ENCODE results near the gene SLC25A53. TPM values are rescaled to one million over a fixed set of nuclear protein-coding genes. Genes with fewer than 3 reads are reported as not detected.

Gene SLC25A53
- total RNA-seq, 4 donors from 2014 or later: 13.3 to 25.7 (median 21.6) TPM

DNA sequence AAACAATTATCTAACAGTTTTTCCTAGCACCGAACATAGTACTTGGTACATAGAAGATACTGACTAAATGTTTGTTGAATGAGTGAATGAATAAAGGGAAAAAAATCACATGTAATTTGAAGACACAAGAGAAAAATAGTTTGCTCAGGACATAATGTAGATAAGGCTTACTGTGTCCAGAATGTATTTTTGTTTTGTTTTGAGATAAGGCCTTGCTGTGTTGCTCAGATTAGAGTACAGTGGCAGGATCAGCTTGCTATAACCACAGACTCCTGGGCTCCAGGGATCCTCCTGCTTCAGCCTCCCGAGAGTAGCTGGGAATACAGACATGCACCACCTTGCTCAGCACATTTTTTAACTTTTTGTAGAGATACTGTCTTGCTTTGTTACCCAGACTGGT is 16.0 kb upstream of the SLC25A53 start:
- no peak overlapping the region for H3K27ac ChIP-seq
- no peaks in the 10 kb centered on the region for H3K36me3 ChIP-seq
- H3K27me3 ChIP-seq: no peaks in the 10 kb centered on the region
- DNase-seq: no peak
- H3K9me3 ChIP-seq: no peaks in the 10 kb centered on the region
- no peak for TF ChIP-seq POLR2A (IDR thresholded peaks at IDR 0.05)
- TF ChIP-seq, protein P1, sequence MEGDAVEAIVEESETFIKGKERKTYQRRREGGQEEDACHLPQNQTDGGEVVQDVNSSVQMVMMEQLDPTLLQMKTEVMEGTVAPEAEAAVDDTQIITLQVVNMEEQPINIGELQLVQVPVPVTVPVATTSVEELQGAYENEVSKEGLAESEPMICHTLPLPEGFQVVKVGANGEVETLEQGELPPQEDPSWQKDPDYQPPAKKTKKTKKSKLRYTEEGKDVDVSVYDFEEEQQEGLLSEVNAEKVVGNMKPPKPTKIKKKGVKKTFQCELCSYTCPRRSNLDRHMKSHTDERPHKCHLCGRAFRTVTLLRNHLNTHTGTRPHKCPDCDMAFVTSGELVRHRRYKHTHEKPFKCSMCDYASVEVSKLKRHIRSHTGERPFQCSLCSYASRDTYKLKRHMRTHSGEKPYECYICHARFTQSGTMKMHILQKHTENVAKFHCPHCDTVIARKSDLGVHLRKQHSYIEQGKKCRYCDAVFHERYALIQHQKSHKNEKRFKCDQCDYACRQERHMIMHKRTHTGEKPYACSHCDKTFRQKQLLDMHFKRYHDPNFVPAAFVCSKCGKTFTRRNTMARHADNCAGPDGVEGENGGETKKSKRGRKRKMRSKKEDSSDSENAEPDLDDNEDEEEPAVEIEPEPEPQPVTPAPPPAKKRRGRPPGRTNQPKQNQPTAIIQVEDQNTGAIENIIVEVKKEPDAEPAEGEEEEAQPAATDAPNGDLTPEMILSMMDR (IDR thresholded peaks at IDR 0.05): no peak
- no peak overlapping the region for H3K4me3 ChIP-seq (replicated peaks in 1 of 3)
- 97% methylated on average over 2 of the region's 2 CpGs for WGBS, 2 donors
- intact Hi-C loops (cut with DNase I): no loop called here
- peaks cover 0 to 4% of the 10 kb centered on the region in 2 donors for H3K4me1 ChIP-seq

DNA sequence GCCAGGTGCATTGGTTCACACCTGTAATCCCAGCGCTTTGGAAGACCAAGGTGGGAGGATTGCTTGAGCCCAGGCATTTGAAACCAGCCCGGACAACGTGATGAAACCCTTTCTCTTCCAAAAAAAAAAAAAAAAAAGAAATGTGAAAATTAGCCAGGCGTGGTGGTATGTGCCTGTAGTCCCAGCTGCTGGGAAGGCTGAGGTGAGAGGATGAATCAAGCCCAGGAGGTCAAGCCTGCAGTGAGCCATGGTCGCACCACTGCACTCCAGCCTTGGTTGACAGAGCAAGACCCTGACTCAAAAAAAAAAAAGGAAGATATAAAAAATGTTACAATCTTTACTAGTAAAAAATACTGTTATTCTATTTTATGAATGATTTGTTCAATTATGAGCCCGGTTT is 15.3 kb upstream of the SLC25A53 start:
- Histone ChIP-seq H3K27ac (no peak overlapping the region), H3K36me3 (no peaks in the 10 kb centered on the region), H3K27me3 (no peaks in the 10 kb centered on the region), H3K4me3 (replicated peaks in 1 of 3) (no peak overlapping the region), H3K9me3 (no peaks in the 10 kb centered on the region), H3K4me1 (peaks cover 0 to 4% of the 10 kb centered on the region in 2 donors)
- TF ChIP-seq, protein P1 (IDR thresholded peaks at IDR 0.05): no peak
- TF ChIP-seq POLR2A (IDR thresholded peaks at IDR 0.05): no peak
- intact Hi-C loops (cut with DNase I): no loop called here
- DNase-seq: peak; percentile 28 to 30
- WGBS, 2 donors: 53 to 59% methylated on average over 6 of the region's 6 CpGs

DNA sequence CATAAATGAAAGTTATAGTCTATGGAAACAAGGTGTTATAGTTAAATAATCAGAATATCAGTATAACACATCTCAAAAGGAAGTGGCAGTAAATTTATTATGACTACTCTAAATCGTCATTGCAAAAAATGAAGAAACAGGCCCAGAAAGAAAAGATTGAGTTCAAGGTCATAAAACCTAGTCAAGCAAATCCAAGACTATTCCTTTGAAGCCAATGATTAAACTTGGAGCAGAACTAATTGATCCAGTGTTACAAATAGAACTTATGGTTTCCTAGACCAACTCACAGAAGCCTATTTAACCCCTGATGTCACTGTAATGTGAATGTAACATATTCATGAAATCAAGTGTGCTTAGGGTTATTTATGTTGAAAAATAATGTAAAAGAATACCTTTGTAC is 11.3 kb upstream of the SLC25A53 start:
- Histone ChIP-seq H3K4me1 (peaks cover 0 to 4% of the 10 kb centered on the region in 2 donors), H3K9me3 (no peaks in the 10 kb centered on the region), H3K27ac (no peak overlapping the region), H3K4me3 (replicated peaks in 1 of 3) (no peak overlapping the region), H3K36me3 (no peaks in the 10 kb centered on the region), H3K27me3 (no peaks in the 10 kb centered on the region)
- no peak for DNase-seq
- WGBS, 2 donors: 10 to 38% methylated on average over 1 of the region's 1 CpG
- TF ChIP-seq POLR2A (IDR thresholded peaks at IDR 0.05): no peak
- TF ChIP-seq, protein P1 (IDR thresholded peaks at IDR 0.05): no peak
- intact Hi-C loops (cut with DNase I): no loop called here

DNA sequence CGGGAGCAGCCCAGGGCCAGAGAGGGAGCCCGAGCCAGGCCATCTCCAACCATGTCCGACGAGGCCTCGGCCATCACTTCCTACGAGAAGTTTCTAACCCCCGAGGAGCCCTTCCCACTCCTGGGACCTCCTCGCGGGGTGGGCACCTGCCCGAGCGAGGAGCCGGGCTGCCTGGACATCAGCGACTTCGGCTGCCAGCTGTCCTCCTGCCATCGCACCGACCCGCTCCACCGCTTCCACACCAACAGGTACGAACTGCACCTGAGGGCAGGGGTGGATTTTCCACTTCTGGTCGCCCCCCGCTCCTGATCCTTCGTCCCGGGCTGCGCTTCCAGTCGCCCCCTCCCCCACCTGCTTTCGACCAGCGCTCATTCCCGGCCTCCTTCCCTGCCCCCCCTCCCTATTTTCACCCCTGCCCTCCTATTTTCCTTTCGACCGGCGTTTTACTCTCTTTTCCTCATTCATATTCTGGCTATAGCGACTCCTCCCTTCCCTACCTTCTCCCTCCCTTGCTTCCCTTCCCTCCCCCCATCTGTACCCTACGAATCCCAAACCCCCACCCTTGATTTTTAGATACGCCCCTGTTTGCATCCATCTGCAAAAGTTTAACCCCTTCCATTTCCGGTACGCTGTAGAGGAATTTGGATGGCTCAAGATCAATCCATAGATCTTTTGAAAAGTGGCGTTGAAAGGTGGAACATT is 10.1 kb upstream of the SLC25A53 start:
- Histone ChIP-seq H3K27me3 (no peaks in the 10 kb centered on the region), H3K9me3 (no peaks in the 10 kb centered on the region), H3K4me3 (replicated peaks in 1 of 3) (peak overlapping the region; percentile 42 to 69 (median 47)), H3K27ac (peak overlapping the region; percentile 57 to 75 (median 75)), H3K4me1 (peaks cover 0 to 4% of the 10 kb centered on the region in 2 donors), H3K36me3 (no peaks in the 10 kb centered on the region)
- TF ChIP-seq, protein P1 (IDR thresholded peaks at IDR 0.05): no peak
- TF ChIP-seq POLR2A (IDR thresholded peaks at IDR 0.05): no peak
- WGBS, 2 donors: 0 to 1% methylated on average over 13 to 25 of the region's 37 CpGs
- DNase-seq: no peak
- intact Hi-C loops (cut with DNase I): no loop called here

DNA sequence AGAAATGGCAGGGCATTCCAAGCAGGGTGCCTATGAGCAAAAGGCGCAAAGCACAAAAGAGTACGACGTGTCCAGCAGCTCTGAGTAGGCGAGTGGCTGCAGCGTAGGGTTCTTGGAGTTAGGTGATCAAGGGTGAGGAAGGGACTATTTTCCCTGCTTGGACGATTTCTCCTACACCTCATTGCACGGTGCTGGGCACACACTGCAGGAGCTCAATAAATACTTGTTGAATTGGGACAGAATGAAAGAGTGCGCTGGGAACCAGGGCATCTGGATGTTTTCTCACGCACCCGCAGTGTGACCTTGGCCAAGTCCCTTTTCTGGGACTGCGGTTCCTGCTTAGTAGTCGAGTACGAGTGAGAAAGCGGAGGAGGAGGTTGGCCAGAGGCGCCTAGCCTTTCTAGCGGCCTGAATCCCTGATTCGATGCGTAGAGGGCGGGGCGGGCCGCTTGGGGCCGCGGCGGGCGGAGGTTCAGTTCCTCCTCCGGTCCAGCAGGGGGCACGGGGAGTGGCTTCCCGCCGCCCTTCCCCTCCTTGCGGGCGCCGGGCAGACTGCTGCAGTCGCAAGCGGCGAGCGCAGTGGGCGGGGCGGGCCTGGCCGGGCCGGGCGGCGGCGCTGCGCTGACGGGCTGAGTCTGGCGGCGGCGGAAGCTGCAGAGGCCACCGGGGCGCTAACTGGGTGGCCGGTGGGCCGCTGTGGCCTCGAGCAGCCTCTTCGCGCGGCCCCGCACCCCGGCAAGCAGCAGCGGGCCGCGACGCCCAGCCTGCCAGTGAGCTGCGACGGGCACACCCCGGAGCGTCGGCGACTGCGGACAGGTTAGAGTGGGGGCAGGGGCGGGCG is 9.3 kb upstream of the SLC25A53 start, which contains the start of gene FAM199X:
Gene FAM199X (plus strand): TSS at position 560 of the 841 bp plus-strand sequence. CDS start 333 bp downstream, outside the sequence.
- intact Hi-C loops (cut with DNase I): no loop called here
- peak within 1 kb of the TSS; percentile 57 to 75 (median 75) for H3K27ac ChIP-seq
- 3 to 7% methylated on average over 10 to 13 of the region's 71 CpGs for WGBS, 2 donors
- peak within 1 kb of the TSS; percentile 42 to 69 (median 47) for H3K4me3 ChIP-seq (replicated peaks in 1 of 3)
- H3K9me3 ChIP-seq: no peaks in the 10 kb centered on the region
- no peaks in the 10 kb centered on the region for H3K27me3 ChIP-seq
- peak; percentile 83 to 87 for DNase-seq
- H3K4me1 ChIP-seq: peaks cover 0 to 4% of the 10 kb centered on the region in 2 donors
- no peaks in the 10 kb centered on the region for H3K36me3 ChIP-seq
- peak; percentile 39 to 85 for TF ChIP-seq POLR2A (IDR thresholded peaks at IDR 0.05)
- TF ChIP-seq, protein P1 (IDR thresholded peaks at IDR 0.05): peak in 5 of 6 experiments; percentile 32 to 86 (median 75)

Measured in thyroid gland (tissue), 4 donors.